ENCODE measurements around the gene DENND5A. TPM values are rescaled to one million over a fixed set of nuclear protein-coding genes. Genes with fewer than 3 reads are reported as not detected.

Gene DENND5A
- total RNA-seq, 1 donor from 2014 or later = 156 TPM

GRCh38 chr11:9120664-9121468 is 144.3 kb downstream of the DENND5A start:
- Mint-ChIP-seq H3K36me3 (ENCODE audit: low read depth, unreplicated experiment) (peaks cover 11% of the 10 kb centered on the region), H3K9me3 (ENCODE audit: unreplicated experiment) (no peaks in the 10 kb centered on the region), H3K4me3 (ENCODE audit: unreplicated experiment) (no peak overlapping the region), H3K27me3 (ENCODE audit: low read depth, unreplicated experiment) (no peaks in the 10 kb centered on the region), H3K27ac (ENCODE audit: unreplicated experiment) (no peak overlapping the region), H3K4me1 (ENCODE audit: low read depth, unreplicated experiment) (peaks cover 2% of the 10 kb centered on the region)
- Histone ChIP-seq H3K79me2 (ENCODE audit: insufficient read depth, low read length) (no peaks in the 10 kb centered on the region), H3K9ac (ENCODE audit: low read length) (no peak overlapping the region), H3K4me2 (ENCODE audit: low read length) (no peak overlapping the region), H2AFZ (ENCODE audit: low read depth, low read length) (no peak overlapping the region), H3K4me1 (ENCODE audit: insufficient read depth, low read length) (no peaks in the 10 kb centered on the region), H3K9me3 (ENCODE audit: insufficient read depth, low read depth, low read length) (no peaks in the 10 kb centered on the region), H3K27ac (ENCODE audit: low read depth, low read length) (no peak overlapping the region), H3K27me3 (ENCODE audit: insufficient read depth, low read length) (no peaks in the 10 kb centered on the region), H4K20me1 (ENCODE audit: insufficient read depth, low read length) (no peaks in the 10 kb centered on the region), H3K4me3 (ENCODE audit: insufficient read depth, low read depth, low read length) (no peak overlapping the region), H3K36me3 (ENCODE audit: insufficient read depth, low read length) (no peaks in the 10 kb centered on the region)
- DNase-seq (ENCODE audit: low read depth) (no peak), FAIRE-seq (no peak)
- TF ChIP-seq EZH2 (IDR thresholded peaks at IDR 0.05; ENCODE audit: insufficient read depth, low read length) (no peak), CTCF (IDR thresholded peaks at IDR 0.05; ENCODE audit: insufficient read depth, low read depth, low read length) (no peak)

- H4K20me1 ChIP-seq (ENCODE audit: insufficient read depth, low read length) = no peaks in the 10 kb centered on the region
- peaks cover 28% of the 10 kb centered on the region for H3K36me3 Mint-ChIP-seq (ENCODE audit: low read depth, unreplicated experiment)
- H3K4me1 ChIP-seq (ENCODE audit: insufficient read depth, low read length) = no peaks in the 10 kb centered on the region
- no peaks in the 10 kb centered on the region for H3K36me3 ChIP-seq (ENCODE audit: insufficient read depth, low read length)
- H3K4me2 ChIP-seq (ENCODE audit: low read length) = no peak overlapping the region
- H3K4me3 Mint-ChIP-seq (ENCODE audit: unreplicated experiment) = no peak overlapping the region
- DNase-seq (ENCODE audit: low read depth) = peak; percentile 51
- no peak overlapping the region for H2AFZ ChIP-seq (ENCODE audit: low read depth, low read length)
- H3K27me3 ChIP-seq (ENCODE audit: insufficient read depth, low read length) = no peaks in the 10 kb centered on the region
- H3K27ac ChIP-seq (ENCODE audit: low read depth, low read length) = no peak overlapping the region
- TF ChIP-seq EZH2 (IDR thresholded peaks at IDR 0.05; ENCODE audit: insufficient read depth, low read length) (no peak), CTCF (IDR thresholded peaks at IDR 0.05; ENCODE audit: insufficient read depth, low read depth, low read length) (no peak)
- H3K79me2 ChIP-seq (ENCODE audit: insufficient read depth, low read length) = no peaks in the 10 kb centered on the region
- H3K9ac ChIP-seq (ENCODE audit: low read length) = no peak overlapping the region
- H3K27ac Mint-ChIP-seq (ENCODE audit: unreplicated experiment) = no peak overlapping the region
- no peaks in the 10 kb centered on the region for H3K9me3 ChIP-seq (ENCODE audit: insufficient read depth, low read depth, low read length)
- no peak for FAIRE-seq
- no peaks in the 10 kb centered on the region for H3K27me3 Mint-ChIP-seq (ENCODE audit: low read depth, unreplicated experiment)
- peaks cover 2% of the 10 kb centered on the region for H3K4me1 Mint-ChIP-seq (ENCODE audit: low read depth, unreplicated experiment)
- peaks cover 5% of the 10 kb centered on the region for H3K9me3 Mint-ChIP-seq (ENCODE audit: unreplicated experiment)
- no peak overlapping the region for H3K4me3 ChIP-seq (ENCODE audit: insufficient read depth, low read depth, low read length)
Observed at GRCh38 chr11:9118277-9118676, 146.9 kb downstream of the DENND5A start.

DNA sequence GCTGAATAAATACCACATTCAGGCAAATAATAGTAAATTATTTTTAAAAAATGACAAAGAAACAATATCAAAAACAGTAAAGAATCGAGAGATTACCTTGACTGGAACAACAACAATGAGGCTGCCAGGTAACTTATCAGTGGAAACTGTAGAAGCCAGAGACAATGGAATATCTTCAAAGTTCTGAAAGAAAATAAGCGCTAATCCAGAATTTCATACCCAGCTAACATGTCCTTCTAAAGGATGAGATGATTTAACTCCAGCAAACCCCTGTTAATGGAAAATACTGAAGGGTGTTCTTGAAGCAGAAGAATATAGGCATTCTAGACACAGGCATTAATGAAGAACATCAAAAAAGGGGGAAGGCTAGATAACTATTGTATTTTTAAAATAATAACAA is 153.1 kb downstream of the DENND5A start:
- H2AFZ ChIP-seq (ENCODE audit: low read depth, low read length) = no peak overlapping the region
- no peak for DNase-seq (ENCODE audit: low read depth)
- H3K9me3 ChIP-seq (ENCODE audit: insufficient read depth, low read depth, low read length) = no peaks in the 10 kb centered on the region
- no peak overlapping the region for H3K4me2 ChIP-seq (ENCODE audit: low read length)
- H3K36me3 ChIP-seq (ENCODE audit: insufficient read depth, low read length) = no peaks in the 10 kb centered on the region
- H3K27ac ChIP-seq (ENCODE audit: low read depth, low read length) = no peak overlapping the region
- H3K4me1 ChIP-seq (ENCODE audit: insufficient read depth, low read length) = no peaks in the 10 kb centered on the region
- H3K4me3 Mint-ChIP-seq (ENCODE audit: unreplicated experiment) = no peak overlapping the region
- no peak overlapping the region for H3K4me3 ChIP-seq (ENCODE audit: insufficient read depth, low read depth, low read length)
- H3K27me3 Mint-ChIP-seq (ENCODE audit: low read depth, unreplicated experiment) = no peaks in the 10 kb centered on the region
- no peak for FAIRE-seq
- no peaks in the 10 kb centered on the region for H3K27me3 ChIP-seq (ENCODE audit: insufficient read depth, low read length)
- H3K9ac ChIP-seq (ENCODE audit: low read length) = no peak overlapping the region
- H3K36me3 Mint-ChIP-seq (ENCODE audit: low read depth, unreplicated experiment) = peaks cover 26% of the 10 kb centered on the region
- H3K79me2 ChIP-seq (ENCODE audit: insufficient read depth, low read length) = no peaks in the 10 kb centered on the region
- H3K9me3 Mint-ChIP-seq (ENCODE audit: unreplicated experiment) = peaks cover 21% of the 10 kb centered on the region
- no peak overlapping the region for H3K27ac Mint-ChIP-seq (ENCODE audit: unreplicated experiment)
- H4K20me1 ChIP-seq (ENCODE audit: insufficient read depth, low read length) = no peaks in the 10 kb centered on the region
- no peaks in the 10 kb centered on the region for H3K4me1 Mint-ChIP-seq (ENCODE audit: low read depth, unreplicated experiment)
- TF ChIP-seq EZH2 (IDR thresholded peaks at IDR 0.05; ENCODE audit: insufficient read depth, low read length) (no peak), CTCF (IDR thresholded peaks at IDR 0.05; ENCODE audit: insufficient read depth, low read depth, low read length) (no peak)
